K562 (cell line): ENCODE results near the gene CHAMP1. TPM values are rescaled to one million over a fixed set of nuclear protein-coding genes. Genes with fewer than 3 reads are reported as not detected.

Experiments
- ATF7 ChIP-seq: fragments of 450-650 bp; IDR thresholded peaks from 2 replicates; pipeline ENCODE4 v1.7.1; 2014; ENCODE audit warnings: mild to moderate bottlenecking, moderate library complexity
- CCNT2 ChIP-seq: IDR thresholded peaks from 2 replicates; pipeline ENCODE4 v1.6.1; 2011; ENCODE audit warnings: borderline replicate concordance, low read depth, mild to moderate bottlenecking, moderate library complexity, mixed read lengths, low read length; ENCODE audit not compliant: insufficient read length; ENCODE audit errors: extremely low read depth
- EP300 ChIP-seq: IDR thresholded peaks from 2 replicates; pipeline ENCODE4 v1.6.1; 2012; ENCODE audit warnings: low read length, improper control_type of control experiment
- ERF ChIP-seq: fragments of 450-650 bp; formaldehyde crosslinking; IDR thresholded peaks from 2 replicates; pipeline ENCODE4 v1.4.0; 2020; ENCODE audit warnings: mild to moderate bottlenecking, mixed read lengths
- FOXJ3 ChIP-seq: sonication (generic); formaldehyde crosslinking; IDR thresholded peaks from 2 replicates; pipeline ENCODE4 v1.4.0; 2020; ENCODE audit warnings: mild to moderate bottlenecking, missing genetic modification reagents
- FUS ChIP-seq: fragments of 200-400 bp; formaldehyde crosslinking; optimal IDR thresholded peaks from 2 replicates; pipeline ENCODE3; 2017; ENCODE audit warnings: low read depth, low read length
- GATAD2B ChIP-seq: fragments of 450-650 bp; IDR thresholded peaks from 2 replicates; pipeline ENCODE4 v1.6.1; 2017; ENCODE audit warnings: mild to moderate bottlenecking, borderline replicate concordance
- HNRNPL ChIP-seq: fragments of 200-400 bp; formaldehyde crosslinking; IDR thresholded peaks from 2 replicates; pipeline ENCODE4 v1.6.1; 2017; ENCODE audit warnings: low read depth, mild to moderate bottlenecking, low read length
- KDM4B ChIP-seq, 2 experiments: fragments of 450-650 bp in 1 of 2; sonication (generic) in 1 of 2; IDR thresholded peaks; 2 replicates each; pipeline ENCODE4 v1.6.1; 2016 to 2017; ENCODE audit warnings: borderline replicate concordance in 2 of 2, antibody characterized with exemption in 1 of 2, low read depth in 1 of 2, mild to moderate bottlenecking in 1 of 2
- KLF10 ChIP-seq: fragments of 250-450 bp; sonication (Bioruptor Pico); IDR thresholded peaks from 2 replicates; pipeline ENCODE4 v1.6.1; 2021; ENCODE audit warnings: matching md5 sums
- MAFF ChIP-seq: IDR thresholded peaks from 2 replicates; pipeline ENCODE4 v1.6.1; 2012; ENCODE audit warnings: low read length, improper control_type of control experiment
- NR3C1 ChIP-seq: sonication (generic); formaldehyde crosslinking; IDR thresholded peaks from 2 replicates; pipeline ENCODE4 v1.8.1; 2022; ENCODE audit warnings: missing genetic modification reagents
- PHF21A ChIP-seq: fragments of 450-650 bp; IDR thresholded peaks from 2 replicates; pipeline ENCODE4 v1.6.1; 2017; ENCODE audit warnings: low read depth, borderline replicate concordance
- RCOR1 ChIP-seq, 2 experiments: IDR thresholded peaks; 2 replicates each; pipeline ENCODE4 v1.6.1; 2012; ENCODE audit warnings: low read depth in 2 of 2, low read length in 2 of 2, borderline replicate concordance in 1 of 2, improper control_type of control experiment in 1 of 2
- STAG1 ChIP-seq: sonication (generic); formaldehyde crosslinking; IDR thresholded peaks from 2 replicates; pipeline ENCODE4 v1.5.0; 2020; ENCODE audit warnings: missing genetic modification reagents, borderline replicate concordance
- TRIM24 ChIP-seq, 2 experiments: fragments of 450-650 bp; IDR thresholded peaks; 2 replicates each; pipeline ENCODE4 v1.6.1; 2016
- ZFP91 ChIP-seq: sonication (generic); formaldehyde crosslinking; IDR thresholded peaks from 2 replicates; pipeline ENCODE4 v1.8.0; 2022; ENCODE audit warnings: mild to moderate bottlenecking, missing genetic modification reagents
- ZNF143 ChIP-seq: sonication (generic); formaldehyde crosslinking; IDR thresholded peaks from 2 replicates; pipeline ENCODE4 v1.9.0; 2022; ENCODE audit warnings: mild to moderate bottlenecking, missing genetic modification reagents
- ZNF408 ChIP-seq: fragments of 250-450 bp; sonication (Bioruptor Pico); IDR thresholded peaks from 2 replicates; pipeline ENCODE4 v1.4.0; 2020; ENCODE audit warnings: low read depth, mild to moderate bottlenecking, moderate library complexity
- ZNF511 ChIP-seq: sonication (generic); formaldehyde crosslinking; IDR thresholded peaks from 2 replicates; pipeline ENCODE4 v1.8.0; 2022; ENCODE audit warnings: mild to moderate bottlenecking, missing genetic modification reagents
- polyA plus RNA-seq, 8 experiments: library from polyadenylated mRNA; depleted of rRNA in 4 of 8; stranded (reverse) in 5 of 8; unstranded in 3 of 8; fragments of >200 nt; fragmentation: Nextera tagmentation in 2 of 8; fragmentation: Illumina TruSeq in 1 of 8; extraction: Ambion mirVana in 2 of 8; extraction: Trizol in 1 of 8; gene quantifications; 2 replicates each; pipeline versions ENCODE4 v1.2.1 to v1.2.3, GENCODE V29; 2011 to 2014; ENCODE audit warnings: inconsistent platforms in 1 of 8, missing spikeins in 1 of 8
- total RNA-seq, 7 experiments: library from RNA; depleted of rRNA in 6 of 7; stranded (reverse); fragments of >200 nt in 6 of 7; fragmentation: Illumina TruSeq in 2 of 7; extraction: Trizol in 2 of 7; gene quantifications; 2 replicates each; pipeline versions ENCODE4 v1.2.1 to v1.2.3, GENCODE V29; 2011 to 2021; ENCODE audit warnings: low replicate concordance in 1 of 7
- TF ChIP-seq, protein P1 (sequence below): fragments of 450-650 bp; formaldehyde crosslinking; IDR thresholded peaks from 2 replicates; pipeline ENCODE4 v1.4.0; 2022; ENCODE audit warnings: missing genetic modification characterization
- TF ChIP-seq, protein P2 (sequence below): fragments of 250-450 bp; sonication (Bioruptor Pico); IDR thresholded peaks from 2 replicates; pipeline ENCODE4 v1.4.0; 2020; ENCODE audit warnings: mild to moderate bottlenecking, moderate library complexity

Gene CHAMP1
- total and polyA plus RNA-seq, 9 of the 15 experiments (the other 6 are each of a cell fraction or from before 2014, with no cell fraction given): 0.70 to 40.6 (median 15.3) TPM

- TF ChIP-seq, protein P1, sequence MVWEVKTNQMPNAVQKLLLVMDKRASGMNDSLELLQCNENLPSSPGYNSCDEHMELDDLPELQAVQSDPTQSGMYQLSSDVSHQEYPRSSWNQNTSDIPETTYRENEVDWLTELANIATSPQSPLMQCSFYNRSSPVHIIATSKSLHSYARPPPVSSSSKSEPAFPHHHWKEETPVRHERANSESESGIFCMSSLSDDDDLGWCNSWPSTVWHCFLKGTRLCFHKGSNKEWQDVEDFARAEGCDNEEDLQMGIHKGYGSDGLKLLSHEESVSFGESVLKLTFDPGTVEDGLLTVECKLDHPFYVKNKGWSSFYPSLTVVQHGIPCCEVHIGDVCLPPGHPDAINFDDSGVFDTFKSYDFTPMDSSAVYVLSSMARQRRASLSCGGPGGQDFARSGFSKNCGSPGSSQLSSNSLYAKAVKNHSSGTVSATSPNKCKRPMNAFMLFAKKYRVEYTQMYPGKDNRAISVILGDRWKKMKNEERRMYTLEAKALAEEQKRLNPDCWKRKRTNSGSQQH (CRISPR knock-in tag): no peak
- TF ChIP-seq PHF21A: no peak
- no peak for TF ChIP-seq ZNF143 (CRISPR knock-in tag)
- TF ChIP-seq NR3C1 (CRISPR knock-in tag): no peak
- TF ChIP-seq GATAD2B: no peak
- TF ChIP-seq ZNF511: no peak
- peak; percentile 97 for TF ChIP-seq ATF7
- no peak for TF ChIP-seq KLF10
- no peak for TF ChIP-seq FOXJ3
- TF ChIP-seq KDM4B (IDR thresholded peaks at IDR 0.05; ENCODE audit: borderline replicate concordance in 2 of 2, low read depth in 1 of 2): no peak
- TF ChIP-seq ZFP91: no peak
- no peak for TF ChIP-seq TRIM24 (IDR thresholded peaks at IDR 0.05)
- TF ChIP-seq, protein P2, sequence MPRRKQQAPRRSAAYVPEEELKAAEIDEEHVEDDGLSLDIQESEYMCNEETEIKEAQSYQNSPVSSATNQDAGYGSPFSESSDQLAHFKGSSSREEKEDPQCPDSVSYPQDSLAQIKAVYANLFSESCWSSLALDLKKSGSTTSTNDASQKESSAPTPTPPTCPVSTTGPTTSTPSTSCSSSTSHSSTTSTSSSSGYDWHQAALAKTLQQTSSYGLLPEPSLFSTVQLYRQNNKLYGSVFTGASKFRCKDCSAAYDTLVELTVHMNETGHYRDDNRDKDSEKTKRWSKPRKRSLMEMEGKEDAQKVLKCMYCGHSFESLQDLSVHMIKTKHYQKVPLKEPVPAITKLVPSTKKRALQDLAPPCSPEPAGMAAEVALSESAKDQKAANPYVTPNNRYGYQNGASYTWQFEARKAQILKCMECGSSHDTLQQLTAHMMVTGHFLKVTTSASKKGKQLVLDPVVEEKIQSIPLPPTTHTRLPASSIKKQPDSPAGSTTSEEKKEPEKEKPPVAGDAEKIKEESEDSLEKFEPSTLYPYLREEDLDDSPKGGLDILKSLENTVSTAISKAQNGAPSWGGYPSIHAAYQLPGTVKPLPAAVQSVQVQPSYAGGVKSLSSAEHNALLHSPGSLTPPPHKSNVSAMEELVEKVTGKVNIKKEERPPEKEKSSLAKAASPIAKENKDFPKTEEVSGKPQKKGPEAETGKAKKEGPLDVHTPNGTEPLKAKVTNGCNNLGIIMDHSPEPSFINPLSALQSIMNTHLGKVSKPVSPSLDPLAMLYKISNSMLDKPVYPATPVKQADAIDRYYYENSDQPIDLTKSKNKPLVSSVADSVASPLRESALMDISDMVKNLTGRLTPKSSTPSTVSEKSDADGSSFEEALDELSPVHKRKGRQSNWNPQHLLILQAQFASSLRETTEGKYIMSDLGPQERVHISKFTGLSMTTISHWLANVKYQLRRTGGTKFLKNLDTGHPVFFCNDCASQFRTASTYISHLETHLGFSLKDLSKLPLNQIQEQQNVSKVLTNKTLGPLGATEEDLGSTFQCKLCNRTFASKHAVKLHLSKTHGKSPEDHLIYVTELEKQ (CRISPR knock-in tag): no peak
- no peak for TF ChIP-seq MAFF
- no peak for TF ChIP-seq CCNT2
- TF ChIP-seq EP300: no peak
- TF ChIP-seq HNRNPL: no peak
- TF ChIP-seq ZNF408: no peak
- no peak for TF ChIP-seq RCOR1 (IDR thresholded peaks at IDR 0.05; ENCODE audit: borderline replicate concordance in 1 of 2, low read depth in 2 of 2, low read length in 2 of 2)
- TF ChIP-seq FUS: no peak
- TF ChIP-seq STAG1 (CRISPR knock-in tag): no peak
- no peak for TF ChIP-seq ERF (CRISPR knock-in tag)
These were observed 1.0 kb upstream of the CHAMP1 start (continued) for GRCh38 chr13:114313061-114313860.
